ENCODE results near the gene COL9A2.

COL9A2 gene

GRCh38 chr1:40302475-40302874, 14.6 kb downstream of the COL9A2 start:
- H3K4me3 ChIP-seq (ENCODE audit: low read length) = no peak overlapping the region
- no peak for TF ChIP-seq ZNF274 (IDR thresholded peaks at IDR 0.05; ENCODE audit: low read depth, low read length)

- no peak for TF ChIP-seq ZNF274 (IDR thresholded peaks at IDR 0.05; ENCODE audit: low read depth, low read length)
- H3K4me3 ChIP-seq (ENCODE audit: low read length) = no peak overlapping the region
Measured at GRCh38 chr1:40301541-40302299, 15.4 kb downstream of the COL9A2 start.

GRCh38 chr1:40301066-40301465, 16.0 kb downstream of the COL9A2 start:
- no peak for TF ChIP-seq ZNF274 (IDR thresholded peaks at IDR 0.05; ENCODE audit: low read depth, low read length)

GRCh38 chr1:40300651-40301050, 16.4 kb downstream of the COL9A2 start:
- no peak overlapping the region for H3K4me3 ChIP-seq (ENCODE audit: low read length)
- TF ChIP-seq ZNF274 (IDR thresholded peaks at IDR 0.05; ENCODE audit: low read depth, low read length) = no peak

More at GRCh38 chr1:40301066-40301465, 16.0 kb downstream of the COL9A2 start:
- H3K4me3 ChIP-seq (ENCODE audit: low read length) = no peak overlapping the region

- no peak for TF ChIP-seq ZNF274 (IDR thresholded peaks at IDR 0.05; ENCODE audit: low read depth, low read length)
- H3K4me3 ChIP-seq (ENCODE audit: low read length) = no peak overlapping the region
Measured at GRCh38 chr1:40300249-40300567, 16.9 kb downstream of the COL9A2 start.

GRCh38 chr1:40299366-40300248, 17.5 kb downstream of the COL9A2 start:
- TF ChIP-seq ZNF274 (IDR thresholded peaks at IDR 0.05; ENCODE audit: low read depth, low read length) = no peak

GRCh38 chr1:40291293-40291692, 25.8 kb downstream of the COL9A2 start:
- TF ChIP-seq ZNF274 (IDR thresholded peaks at IDR 0.05; ENCODE audit: low read depth, low read length) = no peak
- H3K4me3 ChIP-seq (ENCODE audit: low read length) = no peak overlapping the region

More at GRCh38 chr1:40299366-40300248, 17.5 kb downstream of the COL9A2 start:
- no peak overlapping the region for H3K4me3 ChIP-seq (ENCODE audit: low read length)

- TF ChIP-seq ZNF274 (IDR thresholded peaks at IDR 0.05; ENCODE audit: low read depth, low read length) = no peak
Measured at GRCh38 chr1:40281853-40282252, 35.2 kb downstream of the COL9A2 start.

GRCh38 chr1:40276122-40276521, 41.0 kb downstream of the COL9A2 start:
- TF ChIP-seq ZNF274 (IDR thresholded peaks at IDR 0.05; ENCODE audit: low read depth, low read length) = no peak
- no peak overlapping the region for H3K4me3 ChIP-seq (ENCODE audit: low read length)

More at GRCh38 chr1:40281853-40282252, 35.2 kb downstream of the COL9A2 start:
- H3K4me3 ChIP-seq (ENCODE audit: low read length) = no peak overlapping the region

- TF ChIP-seq ZNF274 (IDR thresholded peaks at IDR 0.05; ENCODE audit: low read depth, low read length) = no peak
Measured at GRCh38 chr1:40274331-40274730, 42.8 kb downstream of the COL9A2 start.

GRCh38 chr1:40273547-40274166, 43.4 kb downstream of the COL9A2 start:
- no peak overlapping the region for H3K4me3 ChIP-seq (ENCODE audit: low read length)
- no peak for TF ChIP-seq ZNF274 (IDR thresholded peaks at IDR 0.05; ENCODE audit: low read depth, low read length)

More at GRCh38 chr1:40274331-40274730, 42.8 kb downstream of the COL9A2 start:
- no peak overlapping the region for H3K4me3 ChIP-seq (ENCODE audit: low read length)

- TF ChIP-seq ZNF274 (IDR thresholded peaks at IDR 0.05; ENCODE audit: low read depth, low read length) = no peak
- no peak overlapping the region for H3K4me3 ChIP-seq (ENCODE audit: low read length)
Measured at GRCh38 chr1:40272653-40273213, 44.4 kb downstream of the COL9A2 start.

- TF ChIP-seq ZNF274 (IDR thresholded peaks at IDR 0.05; ENCODE audit: low read depth, low read length) = no peak
- H3K4me3 ChIP-seq (ENCODE audit: low read length) = no peak overlapping the region
Measured at GRCh38 chr1:40270152-40270834, 46.8 kb downstream of the COL9A2 start.

GRCh38 chr1:40268211-40268610, 48.9 kb downstream of the COL9A2 start:
- TF ChIP-seq ZNF274 (IDR thresholded peaks at IDR 0.05; ENCODE audit: low read depth, low read length) = no peak
- no peak overlapping the region for H3K4me3 ChIP-seq (ENCODE audit: low read length)
